ENCODE data around the gene RNASEH1. TPM values are rescaled to one million over a fixed set of nuclear protein-coding genes. Genes with fewer than 3 reads are reported as not detected.

RNASEH1 gene
- total and polyA plus RNA-seq, 2 of the 4 experiments (the other 2 are of a cell fraction) = 23.5 to 23.7 TPM

DNA sequence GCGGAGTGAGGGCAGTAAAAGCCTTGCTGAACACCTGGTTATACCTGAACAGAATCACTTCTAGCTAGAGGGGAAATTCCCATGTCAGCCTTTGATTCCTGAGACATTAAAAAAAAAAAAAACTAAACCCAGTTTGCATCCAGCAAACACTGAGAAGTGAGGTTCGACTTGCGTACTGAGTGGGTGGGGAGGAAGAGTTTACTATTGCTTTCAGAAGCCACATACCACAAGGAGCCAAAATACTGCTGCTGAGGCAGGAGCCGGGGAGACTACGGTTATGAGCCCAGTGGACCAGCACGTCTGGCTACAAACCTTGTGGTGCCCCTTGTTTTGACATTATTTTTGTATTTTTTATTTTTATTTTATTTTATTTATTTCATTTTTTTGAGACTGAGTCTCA is 39.4 kb upstream of the RNASEH1 start:
- no peak overlapping the region for H2BK20ac ChIP-seq (ENCODE audit: low read depth, low read length)
- H2AFZ ChIP-seq (replicated peaks; ENCODE audit: low read length, poor library complexity) = no peak overlapping the region
- 0 out of 2 replicates have a peak, but pooled peaks cover 3% of the 10 kb centered on the region for H3K9me1 ChIP-seq (ENCODE audit: insufficient read depth, low read length)
- no peak overlapping the region for H4K91ac ChIP-seq (ENCODE audit: insufficient read depth, low read depth, low read length)
- no TSS peak for BruUV-seq (replicated peaks)
- no peak overlapping the region for H3K4me2 ChIP-seq (ENCODE audit: low read depth, low read length)
- WGBS, 2 experiments (ENCODE audit: extremely low coverage in 2 of 2, insufficient read length in 1 of 2) = no CpG with 5 or more reads among the region's 6 CpGs
- TF ChIP-seq MAZ (IDR thresholded peaks at IDR 0.05; ENCODE audit: borderline replicate concordance, low read depth, low read length) (no peak), SMC3 (IDR thresholded peaks at IDR 0.05; ENCODE audit: low read depth, low read length) (no peak), RAD21 (IDR thresholded peaks at IDR 0.05; ENCODE audit: low read length) (no peak), CEBPB (IDR thresholded peaks at IDR 0.05; ENCODE audit: low read depth, low read length) (no peak), RFX5 (IDR thresholded peaks at IDR 0.05; ENCODE audit: low read depth, low read length) (no peak), MXI1 (IDR thresholded peaks at IDR 0.05; ENCODE audit: borderline replicate concordance, low read depth, low read length) (no peak), NFE2L2 (IDR thresholded peaks at IDR 0.05; ENCODE audit: low read depth, low read length) (no peak), MAFK (IDR thresholded peaks at IDR 0.05; ENCODE audit: low read depth, low read length) (no peak), FOS (IDR thresholded peaks at IDR 0.05; ENCODE audit: low read depth, low read length) (no peak), BHLHE40 (IDR thresholded peaks at IDR 0.05; ENCODE audit: low read depth, low read length) (no peak), POLR2A (IDR thresholded peaks at IDR 0.05; ENCODE audit: low read depth, low read length) (no peak), RCOR1 (IDR thresholded peaks at IDR 0.05; ENCODE audit: insufficient replicate concordance, low read length) (no peak), CHD1 (IDR thresholded peaks at IDR 0.05; ENCODE audit: low read depth, low read length) (no peak)
- TF ChIP-seq, protein P1, sequence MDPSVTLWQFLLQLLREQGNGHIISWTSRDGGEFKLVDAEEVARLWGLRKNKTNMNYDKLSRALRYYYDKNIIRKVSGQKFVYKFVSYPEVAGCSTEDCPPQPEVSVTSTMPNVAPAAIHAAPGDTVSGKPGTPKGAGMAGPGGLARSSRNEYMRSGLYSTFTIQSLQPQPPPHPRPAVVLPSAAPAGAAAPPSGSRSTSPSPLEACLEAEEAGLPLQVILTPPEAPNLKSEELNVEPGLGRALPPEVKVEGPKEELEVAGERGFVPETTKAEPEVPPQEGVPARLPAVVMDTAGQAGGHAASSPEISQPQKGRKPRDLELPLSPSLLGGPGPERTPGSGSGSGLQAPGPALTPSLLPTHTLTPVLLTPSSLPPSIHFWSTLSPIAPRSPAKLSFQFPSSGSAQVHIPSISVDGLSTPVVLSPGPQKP (IDR thresholded peaks at IDR 0.05; ENCODE audit: borderline replicate concordance, low read depth, low read length) = no peak
- TF ChIP-seq, protein P2, sequence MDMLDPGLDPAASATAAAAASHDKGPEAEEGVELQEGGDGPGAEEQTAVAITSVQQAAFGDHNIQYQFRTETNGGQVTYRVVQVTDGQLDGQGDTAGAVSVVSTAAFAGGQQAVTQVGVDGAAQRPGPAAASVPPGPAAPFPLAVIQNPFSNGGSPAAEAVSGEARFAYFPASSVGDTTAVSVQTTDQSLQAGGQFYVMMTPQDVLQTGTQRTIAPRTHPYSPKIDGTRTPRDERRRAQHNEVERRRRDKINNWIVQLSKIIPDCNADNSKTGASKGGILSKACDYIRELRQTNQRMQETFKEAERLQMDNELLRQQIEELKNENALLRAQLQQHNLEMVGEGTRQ (IDR thresholded peaks at IDR 0.05; ENCODE audit: low read depth, low read length) = no peak
- TF ChIP-seq, protein P3, sequence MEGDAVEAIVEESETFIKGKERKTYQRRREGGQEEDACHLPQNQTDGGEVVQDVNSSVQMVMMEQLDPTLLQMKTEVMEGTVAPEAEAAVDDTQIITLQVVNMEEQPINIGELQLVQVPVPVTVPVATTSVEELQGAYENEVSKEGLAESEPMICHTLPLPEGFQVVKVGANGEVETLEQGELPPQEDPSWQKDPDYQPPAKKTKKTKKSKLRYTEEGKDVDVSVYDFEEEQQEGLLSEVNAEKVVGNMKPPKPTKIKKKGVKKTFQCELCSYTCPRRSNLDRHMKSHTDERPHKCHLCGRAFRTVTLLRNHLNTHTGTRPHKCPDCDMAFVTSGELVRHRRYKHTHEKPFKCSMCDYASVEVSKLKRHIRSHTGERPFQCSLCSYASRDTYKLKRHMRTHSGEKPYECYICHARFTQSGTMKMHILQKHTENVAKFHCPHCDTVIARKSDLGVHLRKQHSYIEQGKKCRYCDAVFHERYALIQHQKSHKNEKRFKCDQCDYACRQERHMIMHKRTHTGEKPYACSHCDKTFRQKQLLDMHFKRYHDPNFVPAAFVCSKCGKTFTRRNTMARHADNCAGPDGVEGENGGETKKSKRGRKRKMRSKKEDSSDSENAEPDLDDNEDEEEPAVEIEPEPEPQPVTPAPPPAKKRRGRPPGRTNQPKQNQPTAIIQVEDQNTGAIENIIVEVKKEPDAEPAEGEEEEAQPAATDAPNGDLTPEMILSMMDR (conservative IDR thresholded peaks at IDR 0.05; ENCODE audit: low read depth, low read length) = no peak
- intact Hi-C loops (cut with micrococcal nuclease) (loop anchor here (5.0 kb wide), 1 partner anchor 35 kb away; no protein-coding TSS in a partner anchor), in situ Hi-C loops (cut with MboI; ENCODE audit: low sequenced_read_pairs) (no loop called here), dilution Hi-C loops (cut with HindIII; ENCODE audit: low sequenced_read_pairs, unreplicated experiment) (no loop called here)
- H2AK5ac ChIP-seq (ENCODE audit: low read depth, low read length) = no peak overlapping the region
- H4K8ac ChIP-seq (ENCODE audit: low read depth in 2 of 2, low read length in 2 of 2) = no peak overlapping the region
- ATAC-seq (ENCODE audit: low read depth) = no peak
- H2BK120ac ChIP-seq (ENCODE audit: low read depth, low read length) = no peak overlapping the region
- H3K56ac ChIP-seq (ENCODE audit: extremely low read depth, insufficient read depth, low read length) = no peak overlapping the region
- ChIA-PET POLR2A (ENCODE audit: unreplicated experiment) (no interaction called here), CTCF (no interaction called here)
- no peaks in the 10 kb centered on the region for H4K20me1 ChIP-seq (ENCODE audit: insufficient read depth, low read length)
- no peak overlapping the region for H3K23ac ChIP-seq (ENCODE audit: low read depth, low read length)
- DNase-seq = no peak
- H3K4ac ChIP-seq (ENCODE audit: low read depth, low read length) = no peak overlapping the region
- H3K9me3 ChIP-seq (ENCODE audit: control insufficient read depth, insufficient read depth, low read length) = no peaks in the 10 kb centered on the region
- no peaks in the 10 kb centered on the region for H3K36me3 ChIP-seq (ENCODE audit: control insufficient read depth, insufficient read depth, low read length)
- H2BK15ac ChIP-seq (ENCODE audit: low read depth, low read length) = no peak overlapping the region
- no peak overlapping the region for H3K14ac ChIP-seq (replicated peaks; ENCODE audit: low read depth, low read length)
- H3K27me3 ChIP-seq (ENCODE audit: control insufficient read depth, insufficient read depth, low read length) = peaks cover 2% of the 10 kb centered on the region; the same call in 1 of the 2 replicates
- H3K79me1 ChIP-seq (ENCODE audit: low read depth in 1 of 2, low read length in 2 of 2) = no peaks in the 10 kb centered on the region
- no peak overlapping the region for H4K5ac ChIP-seq (ENCODE audit: low read depth, low read length)
- no peak overlapping the region for H3K27ac ChIP-seq (ENCODE audit: insufficient read depth, low read length)
- no peak overlapping the region for H3K9ac ChIP-seq (ENCODE audit: low read depth, low read length)
- H2AK9ac ChIP-seq (replicated peaks; ENCODE audit: low read depth, low read length, poor library complexity) = no peak overlapping the region
- H2BK5ac ChIP-seq (ENCODE audit: low read depth, low read length, poor library complexity, severe bottlenecking) = no peak overlapping the region
- no peak overlapping the region for H3K4me3 ChIP-seq (ENCODE audit: insufficient read depth, low read depth, low read length)
- H3K18ac ChIP-seq (ENCODE audit: low read depth, low read length) = no peak overlapping the region
- H3K4me1 ChIP-seq (ENCODE audit: control insufficient read depth, insufficient read depth, low read length) = peaks cover 3% of the 10 kb centered on the region; the same call in 1 of the 2 replicates
